BJ (cell line): ENCODE results near the gene TMEM135. TPM values are rescaled to one million over a fixed set of nuclear protein-coding genes. Genes with fewer than 3 reads are reported as not detected.

Experiments used
- CTCF ChIA-PET: fragments of 350-600 bp; formaldehyde crosslinking; extraction: SDS; loops from one replicate; lab custom pipeline; 2021; ENCODE audit warnings: antibody characterized with exemption, inconsistent platforms; lab: Yijun Ruan, JAX
- POLR2A ChIA-PET: fragments of 300-600 bp; sonication (Branson Sonifier 250); formaldehyde crosslinking; extraction: SDS; loops from one replicate; lab custom pipeline; 2021; ENCODE audit warnings: antibody characterized with exemption; lab: Charles Lee
- DNase-seq: peaks from one replicate; pipeline ENCODE4 v3.0.0-alpha.2; 2011; ENCODE audit warnings: low read depth
- H3K27me3 ChIP-seq: 2 replicates; pipeline ENCODE4 v1.6.0; 2011; ENCODE audit warnings: low read length; ENCODE audit not compliant: control insufficient read depth, insufficient read depth
- H3K36me3 ChIP-seq: 2 replicates; pipeline ENCODE4 v1.5.1; 2011; ENCODE audit warnings: low read length; ENCODE audit not compliant: control insufficient read depth, insufficient read depth
- H3K4me3 ChIP-seq: 2 replicates; pipeline ENCODE4 v1.5.1; 2011; ENCODE audit warnings: low read depth, mild to moderate bottlenecking, control low read depth, low read length
- polyA plus RNA-seq: library from polyadenylated mRNA; depleted of rRNA; stranded (reverse); fragments of >200 nt; gene quantifications from 2 replicates; pipeline ENCODE4 v1.2.3, GENCODE V29; 2011
- TF ChIP-seq, protein P1 (sequence below): IDR thresholded peaks from 2 replicates; pipeline ENCODE4 v1.5.1; 2011; ENCODE audit warnings: low read depth, mild to moderate bottlenecking, control low read depth, inconsistent platforms, low read length, moderate library complexity; ENCODE audit not compliant: insufficient read depth

Gene TMEM135
- polyA plus RNA-seq, 1 experiment: 4.6 TPM

DNA sequence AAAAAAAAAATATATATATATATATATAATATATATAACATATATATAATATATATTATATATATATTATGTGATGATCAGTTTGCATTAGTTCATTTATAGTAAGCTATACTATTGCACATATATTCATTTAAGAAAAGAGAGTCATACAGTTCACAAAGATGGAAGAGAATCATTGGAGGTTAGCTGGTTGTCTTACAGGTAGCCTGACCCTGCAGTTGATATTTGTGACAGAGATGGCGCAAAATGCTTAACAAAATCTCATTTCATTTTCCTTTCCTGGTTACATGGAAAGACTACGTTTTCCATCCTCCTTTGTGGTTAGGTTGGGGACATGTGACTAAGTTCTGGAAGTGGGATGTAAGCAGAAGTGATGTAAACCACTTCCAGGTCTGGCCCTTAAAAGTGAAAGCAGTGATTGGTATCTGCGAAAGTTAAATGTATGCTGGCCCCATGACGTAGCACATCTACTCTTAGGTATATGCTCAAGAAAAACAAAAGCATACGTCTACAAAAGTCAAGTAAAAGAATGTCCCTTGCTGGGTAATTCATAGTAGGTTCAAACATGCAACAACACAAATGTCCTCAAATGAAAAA lies 7.2 kb upstream of the TMEM135 start:
- Histone ChIP-seq H3K27me3 (no peaks in the 10 kb centered on the region; the same call in 1 of the 2 replicates), H3K4me3 (no peak overlapping the region), H3K36me3 (no peaks in the 10 kb centered on the region)
- DNase-seq: no peak
- POLR2A ChIA-PET: no interaction called here
- TF ChIP-seq, protein P1, sequence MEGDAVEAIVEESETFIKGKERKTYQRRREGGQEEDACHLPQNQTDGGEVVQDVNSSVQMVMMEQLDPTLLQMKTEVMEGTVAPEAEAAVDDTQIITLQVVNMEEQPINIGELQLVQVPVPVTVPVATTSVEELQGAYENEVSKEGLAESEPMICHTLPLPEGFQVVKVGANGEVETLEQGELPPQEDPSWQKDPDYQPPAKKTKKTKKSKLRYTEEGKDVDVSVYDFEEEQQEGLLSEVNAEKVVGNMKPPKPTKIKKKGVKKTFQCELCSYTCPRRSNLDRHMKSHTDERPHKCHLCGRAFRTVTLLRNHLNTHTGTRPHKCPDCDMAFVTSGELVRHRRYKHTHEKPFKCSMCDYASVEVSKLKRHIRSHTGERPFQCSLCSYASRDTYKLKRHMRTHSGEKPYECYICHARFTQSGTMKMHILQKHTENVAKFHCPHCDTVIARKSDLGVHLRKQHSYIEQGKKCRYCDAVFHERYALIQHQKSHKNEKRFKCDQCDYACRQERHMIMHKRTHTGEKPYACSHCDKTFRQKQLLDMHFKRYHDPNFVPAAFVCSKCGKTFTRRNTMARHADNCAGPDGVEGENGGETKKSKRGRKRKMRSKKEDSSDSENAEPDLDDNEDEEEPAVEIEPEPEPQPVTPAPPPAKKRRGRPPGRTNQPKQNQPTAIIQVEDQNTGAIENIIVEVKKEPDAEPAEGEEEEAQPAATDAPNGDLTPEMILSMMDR: no peak
- CTCF ChIA-PET: interaction anchor here (1.0 kb wide), 1 partner anchor 10 kb away, joined by 3 read pairs; no protein-coding TSS in a partner anchor

DNA sequence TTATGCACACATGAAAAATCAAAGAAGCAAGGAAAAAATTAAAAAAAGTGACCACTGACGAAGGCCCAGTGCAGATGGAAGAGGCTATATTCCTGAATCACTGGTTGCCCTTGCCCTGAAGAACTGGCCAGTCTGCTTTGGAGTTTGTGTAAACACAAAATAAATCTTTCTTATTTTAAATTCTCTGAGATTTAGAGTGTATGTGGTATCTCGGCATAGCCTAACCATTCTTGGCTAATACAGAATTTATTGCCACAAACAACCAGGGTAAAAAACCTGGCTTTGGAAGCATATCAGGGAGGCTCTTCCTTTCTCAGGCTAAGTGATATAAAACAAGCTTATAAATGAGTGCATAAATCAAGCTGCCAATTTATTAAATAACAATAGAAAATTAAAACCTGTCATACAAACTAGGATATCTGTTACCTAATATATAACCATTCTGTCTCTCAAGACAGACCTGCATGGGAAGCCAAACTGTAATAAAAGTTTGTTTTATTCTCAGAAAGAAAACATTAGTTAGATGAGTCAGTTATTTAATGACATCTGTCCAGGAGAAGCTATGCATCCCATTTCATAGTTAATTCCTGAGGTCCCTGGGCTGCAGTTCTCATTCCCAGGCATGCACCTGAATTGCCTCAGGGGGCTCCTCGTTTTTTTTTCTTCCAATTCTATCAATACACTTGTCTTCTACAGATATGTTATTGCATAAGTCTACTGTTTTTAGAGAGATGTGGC lies 6.1 kb upstream of the TMEM135 start:
- no peak for DNase-seq
- no peaks in the 10 kb centered on the region; the same call in 1 of the 2 replicates for H3K27me3 ChIP-seq
- H3K4me3 ChIP-seq: no peak overlapping the region
- H3K36me3 ChIP-seq: no peaks in the 10 kb centered on the region
- ChIA-PET CTCF (interaction anchor here (1.0 kb wide), 2 partner anchors 9 to 11 kb away, joined by 3 to 6 read pairs; no protein-coding TSS in a partner anchor), POLR2A (no interaction called here)
- TF ChIP-seq, protein P1: no peak

DNA sequence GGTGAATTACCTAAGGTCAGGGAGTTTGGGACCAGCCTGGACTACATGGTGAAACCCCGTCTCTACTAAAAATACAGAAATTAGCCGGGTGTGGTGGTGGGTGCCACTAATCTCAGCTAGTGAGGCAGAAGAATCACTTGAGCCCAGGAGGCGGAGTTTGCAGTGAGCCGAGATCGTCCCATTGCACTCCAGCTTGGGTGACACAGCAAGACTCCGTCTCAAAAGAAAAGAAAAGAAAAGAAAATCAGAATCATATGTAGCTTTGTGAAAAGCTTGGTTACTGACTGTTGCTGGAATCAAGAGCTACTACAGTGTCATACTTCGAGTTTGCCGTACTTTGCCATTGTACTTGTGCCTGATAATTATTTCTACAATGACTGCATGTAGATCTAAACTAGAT lies 4.2 kb upstream of the TMEM135 start:
- Histone ChIP-seq H3K36me3 (no peaks in the 10 kb centered on the region), H3K4me3 (no peak overlapping the region), H3K27me3 (no peaks in the 10 kb centered on the region; the same call in 1 of the 2 replicates)
- no peak for DNase-seq
- ChIA-PET POLR2A (no interaction called here), CTCF (interaction anchor here (1.1 to 1.2 kb wide), 2 partner anchors 22 to 65 kb away, joined by 3 to 4 read pairs; no protein-coding TSS in a partner anchor)
- TF ChIP-seq, protein P1: no peak

DNA sequence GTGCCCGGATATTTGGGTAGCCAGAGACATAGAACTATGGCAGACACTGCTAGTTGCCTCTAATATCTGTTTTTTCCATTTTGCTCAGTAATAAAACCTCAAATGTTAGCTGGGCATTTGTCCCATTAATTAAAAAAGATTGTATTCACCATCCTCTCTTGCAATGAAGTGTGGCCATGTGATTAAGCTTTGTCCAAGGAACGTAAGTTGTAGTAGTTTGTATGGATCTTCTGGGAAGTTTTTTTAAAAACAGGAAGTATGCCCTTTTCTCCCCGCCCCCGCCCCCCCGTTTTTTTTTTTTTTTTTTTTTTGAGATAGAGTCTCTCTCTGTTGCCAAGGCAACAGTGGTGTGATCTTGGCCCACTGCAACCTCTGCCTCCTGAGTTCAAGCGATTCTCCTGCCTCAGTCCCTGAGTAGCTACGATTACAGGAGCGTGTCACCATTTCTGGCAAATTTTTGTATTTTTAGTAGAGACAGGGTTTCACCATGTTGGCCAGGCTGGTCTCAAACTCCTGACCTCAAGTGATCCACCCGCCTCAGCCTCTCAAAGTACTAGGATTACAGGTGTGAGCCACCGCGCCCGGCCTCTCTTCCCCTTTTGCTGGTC lies 1.7 kb upstream of the TMEM135 start:
- H3K36me3 ChIP-seq: no peaks in the 10 kb centered on the region
- DNase-seq: no peak
- ChIA-PET POLR2A (no interaction called here), CTCF (no interaction called here)
- H3K4me3 ChIP-seq: no peak overlapping the region
- no peaks in the 10 kb centered on the region; the same call in 1 of the 2 replicates for H3K27me3 ChIP-seq
- TF ChIP-seq, protein P1: no peak
